OCI-LY3 (cell line): ENCODE data around the gene CEBPZ.
"Not testable (repeated sequence)": the region's sequence is repeated elsewhere in the genome, so short reads cannot be mapped to it uniquely, and the experiment has no call there.

Experiments
- CTCF ChIP-seq: fragments of 200-600, 300-600 bp; sonication (generic); IDR thresholded peaks from 2 replicates; pipeline ENCODE4 v1.5.1; 2014; ENCODE audit warnings: antibody characterized with exemption, low read length, low read depth
- EZH2phosphoT487 ChIP-seq: fragments of 200-600 bp; shearing (Covaris generic); IDR thresholded peaks from 2 replicates; pipeline ENCODE4 v1.6.1; 2018; ENCODE audit warnings: antibody characterized with exemption, mixed run types, low read depth

- TF ChIP-seq EZH2phosphoT487, CTCF: not testable (repeated sequence)
These were observed 35.5 kb downstream of the CEBPZ start for GRCh38 chr2:37195862-37196319.
